Neural cell (in vitro differentiated cells): Measurements from ENCODE around the gene PPP2R2B.

ENCODE experiments used
- CTCF ChIP-seq: fragments of 450-650 bp; IDR thresholded peaks from 2 replicates; pipeline ENCODE4 v1.5.1; 2014; ENCODE audit warnings: antibody characterized with exemption, mild to moderate bottlenecking, moderate library complexity; ENCODE audit not compliant: poor library complexity, severe bottlenecking
- EP300 ChIP-seq: fragments of 450-650 bp; conservative IDR thresholded peaks from 2 replicates; pipeline ENCODE4 v1.6.1; 2014; ENCODE audit warnings: antibody characterized with exemption, mild to moderate bottlenecking, moderate library complexity; ENCODE audit not compliant: poor library complexity, severe bottlenecking
- EZH2 ChIP-seq: fragments of 200-600, 300-800 bp; shearing (Covaris generic), sonication (generic); IDR thresholded peaks from 2 replicates; pipeline ENCODE4 v1.6.1; 2014; ENCODE audit warnings: antibody characterized with exemption, low read length, borderline replicate concordance, mild to moderate bottlenecking; ENCODE audit not compliant: insufficient read depth, poor library complexity, severe bottlenecking
- POLR2AphosphoS5 ChIP-seq: IDR thresholded peaks from 2 replicates; pipeline ENCODE4 v1.6.1; 2012
- RAD21 ChIP-seq: fragments of 450-650 bp; conservative IDR thresholded peaks from 2 replicates; pipeline ENCODE4 v1.6.1; 2014; ENCODE audit warnings: antibody characterized with exemption, mild to moderate bottlenecking, moderate library complexity
- SMC3 ChIP-seq: fragments of 450-650 bp; conservative IDR thresholded peaks from 2 replicates; pipeline ENCODE4 v1.6.1; 2014; ENCODE audit warnings: antibody characterized with exemption, mild to moderate bottlenecking, moderate library complexity; ENCODE audit not compliant: poor library complexity
- TAF1 ChIP-seq: IDR thresholded peaks from 2 replicates; pipeline ENCODE4 v1.6.1; 2012; ENCODE audit warnings: low read depth
- TF ChIP-seq, protein P1 (sequence below): IDR thresholded peaks from 2 replicates; pipeline ENCODE4 v1.6.1; 2012; ENCODE audit warnings: borderline replicate concordance

DNA sequence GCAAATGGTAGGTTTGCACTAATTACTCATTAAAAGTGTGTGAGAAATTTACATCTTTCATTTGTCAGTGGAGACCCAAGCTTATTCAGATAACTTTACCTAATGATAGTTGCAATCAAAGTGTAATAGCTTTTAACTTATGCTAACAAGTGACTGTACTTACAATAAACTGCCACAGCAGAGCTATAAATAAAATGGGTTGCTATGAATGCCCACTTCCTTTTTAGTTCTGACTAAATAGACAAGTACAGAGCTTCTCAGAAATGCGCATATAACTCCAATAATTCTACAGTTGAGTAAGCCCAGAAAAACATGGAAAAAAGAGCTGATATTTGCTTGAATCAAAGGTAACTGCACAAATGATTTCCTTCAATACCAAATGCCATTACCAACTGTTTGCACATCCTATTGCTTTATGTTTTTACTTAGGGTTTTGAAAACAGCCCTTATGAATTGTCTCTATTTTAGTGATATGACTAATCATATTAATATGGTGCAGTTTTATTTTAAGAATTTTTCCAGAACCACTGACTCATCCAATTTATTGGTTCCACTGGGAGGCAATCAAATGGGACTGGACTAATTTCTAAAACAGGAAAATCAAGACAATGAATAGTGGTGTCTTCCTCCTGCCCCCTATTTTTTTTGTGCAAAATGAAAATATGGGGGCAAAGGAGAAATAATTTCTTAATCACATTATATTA lies 84.1 kb downstream of the PPP2R2B start:
- TF ChIP-seq CTCF, result no peak
- no peak for TF ChIP-seq EZH2
- TF ChIP-seq SMC3, result no peak
- no peak for TF ChIP-seq EP300
- TF ChIP-seq, protein P1, sequence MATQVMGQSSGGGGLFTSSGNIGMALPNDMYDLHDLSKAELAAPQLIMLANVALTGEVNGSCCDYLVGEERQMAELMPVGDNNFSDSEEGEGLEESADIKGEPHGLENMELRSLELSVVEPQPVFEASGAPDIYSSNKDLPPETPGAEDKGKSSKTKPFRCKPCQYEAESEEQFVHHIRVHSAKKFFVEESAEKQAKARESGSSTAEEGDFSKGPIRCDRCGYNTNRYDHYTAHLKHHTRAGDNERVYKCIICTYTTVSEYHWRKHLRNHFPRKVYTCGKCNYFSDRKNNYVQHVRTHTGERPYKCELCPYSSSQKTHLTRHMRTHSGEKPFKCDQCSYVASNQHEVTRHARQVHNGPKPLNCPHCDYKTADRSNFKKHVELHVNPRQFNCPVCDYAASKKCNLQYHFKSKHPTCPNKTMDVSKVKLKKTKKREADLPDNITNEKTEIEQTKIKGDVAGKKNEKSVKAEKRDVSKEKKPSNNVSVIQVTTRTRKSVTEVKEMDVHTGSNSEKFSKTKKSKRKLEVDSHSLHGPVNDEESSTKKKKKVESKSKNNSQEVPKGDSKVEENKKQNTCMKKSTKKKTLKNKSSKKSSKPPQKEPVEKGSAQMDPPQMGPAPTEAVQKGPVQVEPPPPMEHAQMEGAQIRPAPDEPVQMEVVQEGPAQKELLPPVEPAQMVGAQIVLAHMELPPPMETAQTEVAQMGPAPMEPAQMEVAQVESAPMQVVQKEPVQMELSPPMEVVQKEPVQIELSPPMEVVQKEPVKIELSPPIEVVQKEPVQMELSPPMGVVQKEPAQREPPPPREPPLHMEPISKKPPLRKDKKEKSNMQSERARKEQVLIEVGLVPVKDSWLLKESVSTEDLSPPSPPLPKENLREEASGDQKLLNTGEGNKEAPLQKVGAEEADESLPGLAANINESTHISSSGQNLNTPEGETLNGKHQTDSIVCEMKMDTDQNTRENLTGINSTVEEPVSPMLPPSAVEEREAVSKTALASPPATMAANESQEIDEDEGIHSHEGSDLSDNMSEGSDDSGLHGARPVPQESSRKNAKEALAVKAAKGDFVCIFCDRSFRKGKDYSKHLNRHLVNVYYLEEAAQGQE, result no peak
- no peak for TF ChIP-seq POLR2AphosphoS5
- TF ChIP-seq TAF1, result no peak
- no peak for TF ChIP-seq RAD21
